ENCODE measurements around the gene CFLAR. TPM values are rescaled to one million over a fixed set of nuclear protein-coding genes. Genes with fewer than 3 reads are reported as not detected.
"Not testable (repeated sequence)": the region's sequence is repeated elsewhere in the genome, so short reads cannot be mapped to it uniquely, and the experiment has no call there.

The CFLAR gene
- total RNA-seq, 2 donors from 2014 or later = 232 to 385 TPM

- Mint-ChIP-seq H3K4me1 (ENCODE audit: low read depth) (peaks cover 6% of the 10 kb centered on the region), H3K27me3 (ENCODE audit: low read depth) (no peaks in the 10 kb centered on the region), H3K9me3 (no peaks in the 10 kb centered on the region), H3K4me3 (no peak overlapping the region), H3K36me3 (ENCODE audit: insufficient read depth in 2 of 2) (no peaks in the 10 kb centered on the region), H3K27ac (no peak overlapping the region)
- ATAC-seq (replicated peaks in 1 of 2) (no peak), DNase-seq (no peak)
These were observed 6.8 kb upstream of the CFLAR start for GRCh38 chr2:201109186-201109585.

- DNase-seq (no peak), ATAC-seq (replicated peaks in 1 of 2) (no peak)
- Mint-ChIP-seq H3K4me1 (ENCODE audit: low read depth) (peaks cover 20% of the 10 kb centered on the region), H3K27ac (no peak overlapping the region), H3K4me3 (no peak overlapping the region), H3K27me3 (ENCODE audit: low read depth) (no peaks in the 10 kb centered on the region), H3K9me3 (no peaks in the 10 kb centered on the region), H3K36me3 (ENCODE audit: insufficient read depth in 2 of 2) (peaks cover 3 to 9% of the 10 kb centered on the region in 2 donors)
These were observed 5.3 kb upstream of the CFLAR start for GRCh38 chr2:201110615-201111014.

- H3K4me3 Mint-ChIP-seq = no peak overlapping the region
- no peak for ATAC-seq (replicated peaks in 1 of 2)
- H3K9me3 Mint-ChIP-seq = no peaks in the 10 kb centered on the region
- no peak overlapping the region for H3K27ac Mint-ChIP-seq
- no peak for DNase-seq
- peaks cover 24% of the 10 kb centered on the region for H3K4me1 Mint-ChIP-seq (ENCODE audit: low read depth)
- no peaks in the 10 kb centered on the region for H3K27me3 Mint-ChIP-seq (ENCODE audit: low read depth)
- peaks cover 4 to 13% of the 10 kb centered on the region in 2 donors for H3K36me3 Mint-ChIP-seq (ENCODE audit: insufficient read depth in 2 of 2)
These were observed 4.9 kb upstream of the CFLAR start for GRCh38 chr2:201111096-201111495.

- Mint-ChIP-seq H3K4me1 (ENCODE audit: low read depth) (peaks cover 35% of the 10 kb centered on the region), H3K27ac (peak overlapping the region; percentile 96), H3K4me3 (peak overlapping the region; percentile 98 to 100), H3K9me3 (no peaks in the 10 kb centered on the region), H3K27me3 (ENCODE audit: low read depth) (no peaks in the 10 kb centered on the region), H3K36me3 (ENCODE audit: insufficient read depth in 2 of 2) (peaks cover 11 to 24% of the 10 kb centered on the region in 2 donors)
- DNase-seq = no peak
- ATAC-seq (replicated peaks in 1 of 2) = no peak
These were observed 1.6 kb upstream of the CFLAR start for GRCh38 chr2:201114350-201114749.

GRCh38 chr2:201114846-201115245, 1.1 kb upstream of the CFLAR start:
- H3K4me1 Mint-ChIP-seq (ENCODE audit: low read depth) = peaks cover 35% of the 10 kb centered on the region
- peak overlapping the region; percentile 98 to 100 for H3K4me3 Mint-ChIP-seq
- no peaks in the 10 kb centered on the region for H3K9me3 Mint-ChIP-seq
- ATAC-seq (replicated peaks in 1 of 2) = no peak
- H3K36me3 Mint-ChIP-seq (ENCODE audit: insufficient read depth in 2 of 2) = peaks cover 13 to 29% of the 10 kb centered on the region in 2 donors
- no peaks in the 10 kb centered on the region for H3K27me3 Mint-ChIP-seq (ENCODE audit: low read depth)
- peak overlapping the region; percentile 96 for H3K27ac Mint-ChIP-seq
- DNase-seq = no peak

GRCh38 chr2:201116959-201117734, 1.2 kb downstream of the CFLAR start:
- DNase-seq = peak; percentile 54 to 55
- H3K4me1 Mint-ChIP-seq (ENCODE audit: low read depth) = peaks cover 40% of the 10 kb centered on the region
- peaks cover 23 to 40% of the 10 kb centered on the region in 2 donors for H3K36me3 Mint-ChIP-seq (ENCODE audit: insufficient read depth in 2 of 2)

GRCh38 chr2:201117735-201118094, 1.8 kb downstream of the CFLAR start:
- H3K27me3 Mint-ChIP-seq (ENCODE audit: low read depth); H3K9me3 Mint-ChIP-seq: not testable (repeated sequence)
- Mint-ChIP-seq H3K27ac (peak overlapping the region; percentile 99), H3K4me1 (ENCODE audit: low read depth) (peaks cover 46% of the 10 kb centered on the region), H3K4me3 (peak overlapping the region; percentile 98 to 100), H3K36me3 (ENCODE audit: insufficient read depth in 2 of 2) (peaks cover 29 to 46% of the 10 kb centered on the region in 2 donors)
- DNase-seq = peak; percentile 42 to 67
- peak in 1 of 2 donors; percentile 21 for ATAC-seq (replicated peaks in 1 of 2)

More at GRCh38 chr2:201116959-201117734, 1.2 kb downstream of the CFLAR start:
- Mint-ChIP-seq H3K4me3 (peak overlapping the region; percentile 98 to 100), H3K27me3 (ENCODE audit: low read depth) (no peaks in the 10 kb centered on the region), H3K27ac (peak overlapping the region; percentile 99), H3K9me3 (no peaks in the 10 kb centered on the region)
- peak; percentile 37 to 49 for ATAC-seq (replicated peaks in 1 of 2)

- Mint-ChIP-seq H3K27me3 (ENCODE audit: low read depth) (no peaks in the 10 kb centered on the region), H3K4me3 (peak overlapping the region; percentile 98 to 100), H3K9me3 (no peaks in the 10 kb centered on the region), H3K27ac (peak overlapping the region; percentile 99), H3K4me1 (ENCODE audit: low read depth) (peaks cover 52% of the 10 kb centered on the region), H3K36me3 (ENCODE audit: insufficient read depth in 2 of 2) (peaks cover 31 to 50% of the 10 kb centered on the region in 2 donors)
- DNase-seq (peak; percentile 90 to 92), ATAC-seq (replicated peaks in 1 of 2) (peak; percentile 55 to 56)
These were observed 2.4 kb downstream of the CFLAR start for GRCh38 chr2:201118121-201118960.

GRCh38 chr2:201118961-201119854, 3.2 kb downstream of the CFLAR start:
- Mint-ChIP-seq H3K36me3 (ENCODE audit: insufficient read depth in 2 of 2) (peaks cover 37 to 50% of the 10 kb centered on the region in 2 donors), H3K4me1 (ENCODE audit: low read depth) (peaks cover 55% of the 10 kb centered on the region), H3K4me3 (peak overlapping the region; percentile 98 to 100), H3K9me3 (no peaks in the 10 kb centered on the region), H3K27ac (peak overlapping the region; percentile 99), H3K27me3 (ENCODE audit: low read depth) (no peaks in the 10 kb centered on the region)
- ATAC-seq (replicated peaks in 1 of 2) = no peak
- peak in 1 of 2 donors; percentile 31 for DNase-seq

GRCh38 chr2:201122276-201122675, 6.3 kb downstream of the CFLAR start:
- ATAC-seq (replicated peaks in 1 of 2) (no peak), DNase-seq (no peak)
- Mint-ChIP-seq H3K4me1 (ENCODE audit: low read depth) (peaks cover 59% of the 10 kb centered on the region), H3K27me3 (ENCODE audit: low read depth) (no peaks in the 10 kb centered on the region), H3K4me3 (peak overlapping the region; percentile 98 to 100), H3K9me3 (no peaks in the 10 kb centered on the region), H3K36me3 (ENCODE audit: insufficient read depth in 2 of 2) (peaks cover 36 to 43% of the 10 kb centered on the region in 2 donors), H3K27ac (peak overlapping the region; percentile 98)

- Mint-ChIP-seq H3K9me3 (no peaks in the 10 kb centered on the region), H3K4me1 (ENCODE audit: low read depth) (peaks cover 85% of the 10 kb centered on the region), H3K27ac (peak overlapping the region; percentile 98), H3K36me3 (ENCODE audit: insufficient read depth in 2 of 2) (peaks cover 34 to 45% of the 10 kb centered on the region in 2 donors), H3K27me3 (ENCODE audit: low read depth) (no peaks in the 10 kb centered on the region), H3K4me3 (peak overlapping the region; percentile 98 to 100)
- ATAC-seq (replicated peaks in 1 of 2) (no peak), DNase-seq (no peak)
These were observed 10.6 kb downstream of the CFLAR start for GRCh38 chr2:201126308-201127151.

GRCh38 chr2:201127152-201127511, 11.2 kb downstream of the CFLAR start:
- Mint-ChIP-seq H3K4me3 (peak overlapping the region; percentile 98 to 100), H3K27ac (peak overlapping the region; percentile 98), H3K9me3 (no peaks in the 10 kb centered on the region), H3K4me1 (ENCODE audit: low read depth) (peaks cover 86% of the 10 kb centered on the region), H3K36me3 (ENCODE audit: insufficient read depth in 2 of 2) (peaks cover 36 to 49% of the 10 kb centered on the region in 2 donors), H3K27me3 (ENCODE audit: low read depth) (no peaks in the 10 kb centered on the region)
- ATAC-seq (replicated peaks in 1 of 2) = no peak
- no peak for DNase-seq
